B cell (primary cell): Measurements from ENCODE around the gene MGMT. TPM values are rescaled to one million over a fixed set of nuclear protein-coding genes. Genes with fewer than 3 reads are reported as not detected.

Source experiments
- ATAC-seq: fragments of 200-7000 bp; cut with Tn5 transposase; one replicate; pipeline ENCODE4 v1.10.0; 2021; ENCODE audit warnings: low read depth, mild to moderate bottlenecking, moderate number of reproducible peaks, moderate library complexity
- CTCF ChIA-PET: fragments of 350-600 bp; sonication (Branson Sonifier 250); formaldehyde crosslinking; loops from one replicate; lab custom pipeline; 2021; ENCODE audit warnings: antibody characterized with exemption, inconsistent platforms; lab: Charles Lee
- POLR2A ChIA-PET: fragments of 350-600 bp; sonication (Branson Sonifier 250); formaldehyde crosslinking; loops from one replicate; lab custom pipeline; 2021; ENCODE audit warnings: antibody characterized with exemption; lab: Charles Lee
- DNase-seq: peaks from one replicate; pipeline ENCODE4 v3.0.0; 2013
- H2AFZ ChIP-seq: 2 replicates; pipeline ENCODE4 v1.6.1; 2012; ENCODE audit warnings: mild to moderate bottlenecking, low read depth, low read length; ENCODE audit not compliant: insufficient read depth, poor library complexity, severe bottlenecking
- H3K27ac ChIP-seq, 2 donors: 1 replicate in 1 of 2; 2 replicates in 1 of 2; pipeline ENCODE4 v1.5.1; 2012 to 2013; ENCODE audit warnings: low read length in 2 of 2, mild to moderate bottlenecking in 2 of 2, moderate library complexity in 1 of 2
- H3K27me3 ChIP-seq, 4 experiments: fragments of 200-600 bp in 1 of 4; sonication (generic) in 1 of 4; replicated peaks in 1 of 4; 1 replicate in 2 of 4; 2 replicates in 2 of 4; pipeline versions ENCODE4 v1.6.1 to v1.7.0; 2013 to 2016; ENCODE audit warnings: low read length in 3 of 4, mild to moderate bottlenecking in 2 of 4, mixed read lengths in 1 of 4, moderate library complexity in 1 of 4; ENCODE audit not compliant: insufficient read depth in 4 of 4, control insufficient read depth in 3 of 4; ENCODE audit errors: control extremely low read depth in 1 of 4
- H3K36me3 ChIP-seq, 2 experiments: replicated peaks in 1 of 2; 1 replicate in 1 of 2; 2 replicates in 1 of 2; pipeline versions ENCODE4 v1.6.1 to v1.7.1; 2013; ENCODE audit warnings: low read length in 1 of 2; ENCODE audit not compliant: insufficient read depth in 2 of 2, control insufficient read depth in 1 of 2; ENCODE audit errors: control extremely low read depth in 1 of 2, extremely low read depth in 1 of 2
- H3K4me1 ChIP-seq, 2 donors: fragments of 200-600 bp in 1 of 2; sonication (generic) in 1 of 2; 1 replicate in 1 of 2; 2 replicates in 1 of 2; pipeline versions ENCODE4 v1.5.1 to v1.6.1; 2013 to 2017; ENCODE audit warnings: low read length in 2 of 2; ENCODE audit not compliant: control insufficient read depth in 2 of 2, insufficient read depth in 2 of 2
- H3K4me2 ChIP-seq: replicated peaks from 2 replicates; pipeline ENCODE3; 2012; ENCODE audit warnings: mild to moderate bottlenecking, low read depth, low read length; ENCODE audit not compliant: poor library complexity, severe bottlenecking
- H3K4me3 ChIP-seq, 5 experiments: fragments of 200-600 bp in 1 of 5; sonication (generic) in 1 of 5; 1 replicate in 3 of 5; 2 replicates in 2 of 5; pipeline versions ENCODE4 v1.5.1 to v1.7.0; 2011 to 2016; ENCODE audit warnings: low read length in 4 of 5, mild to moderate bottlenecking in 4 of 5, low read depth in 2 of 5, control low read depth in 1 of 5, moderate library complexity in 1 of 5; ENCODE audit not compliant: insufficient read depth in 1 of 5; ENCODE audit errors: control extremely low read depth in 1 of 5, extremely low read depth in 1 of 5
- H3K79me2 ChIP-seq: fragments of 200-600 bp; sonication (generic); one replicate; pipeline ENCODE4 v1.6.0; 2016; ENCODE audit warnings: low read length; ENCODE audit not compliant: control insufficient read depth, insufficient read depth
- H3K9ac ChIP-seq: fragments of 200-600 bp; sonication (generic); 2 replicates; pipeline ENCODE4 v1.6.1; 2017; ENCODE audit warnings: mild to moderate bottlenecking, low read length, moderate library complexity
- H3K9me3 ChIP-seq, 3 donors: one replicate each; pipeline versions ENCODE4 v1.6.1 to v1.7.1; 2013; ENCODE audit warnings: low read length in 2 of 3; ENCODE audit not compliant: control insufficient read depth in 2 of 3, insufficient read depth in 1 of 3; ENCODE audit errors: control extremely low read depth in 1 of 3
- H4K20me1 ChIP-seq: 2 replicates; pipeline ENCODE4 v1.6.0; 2012; ENCODE audit warnings: mild to moderate bottlenecking, low read length; ENCODE audit not compliant: insufficient read depth, control insufficient read depth, poor library complexity, severe bottlenecking
- H3K27ac Mint-ChIP-seq: one replicate; pipeline ENCODE4 v1.8.0; 2021; ENCODE audit warnings: mixed read lengths
- H3K27me3 Mint-ChIP-seq: one replicate; pipeline ENCODE4 v1.8.0; 2021; ENCODE audit warnings: mixed read lengths
- H3K4me1 Mint-ChIP-seq: one replicate; pipeline ENCODE4 v1.8.0; 2021; ENCODE audit warnings: mixed read lengths
- H3K4me3 Mint-ChIP-seq: one replicate; pipeline ENCODE4 v1.8.0; 2021; ENCODE audit warnings: mixed read lengths
- H3K9me3 Mint-ChIP-seq: one replicate; pipeline ENCODE4 v1.8.0; 2022; ENCODE audit warnings: mixed read lengths; ENCODE audit not compliant: insufficient read depth
- CTCF ChIP-seq: fragments of 200-600 bp; IDR thresholded peaks from one replicate; pipeline ENCODE4 v1.8.0; 2022; ENCODE audit warnings: antibody characterized with exemption, mild to moderate bottlenecking
- EZH2 ChIP-seq: IDR thresholded peaks from 2 replicates; pipeline ENCODE4 v1.6.1; 2012; ENCODE audit warnings: borderline replicate concordance, low read depth, mild to moderate bottlenecking, moderate library complexity, low read length; ENCODE audit not compliant: insufficient read depth, poor library complexity, severe bottlenecking
- WGBS: methylation state at CpG from one replicate; pipeline ENCODE4 v1.1.5; 2013; ENCODE audit warnings: missing lambda C conversion rate; ENCODE audit not compliant: insufficient coverage; 5-methylcytosine and 5-hydroxymethylcytosine counted together
- intact Hi-C: fragments of 100-400 bp; cut with micrococcal nuclease; formaldehyde crosslinking; loops from one replicate; pipeline ENCODE4 v1.10.0; 2022
- polyA plus RNA-seq: library from polyadenylated mRNA; depleted of rRNA; stranded (reverse); fragments of >200 nt; gene quantifications from 2 replicates; pipeline ENCODE4 v1.2.3, GENCODE V29; 2012
- total RNA-seq, 2 donors: library from RNA; stranded (reverse); fragments of 120-200 nt in 1 of 2; gene quantifications; 1 replicate in 1 of 2; 2 replicates in 1 of 2; pipeline versions ENCODE4 v1.2.3 to v1.2.4, GENCODE V29; 2013 to 2022

MGMT gene
- total and polyA plus RNA-seq, 2 donors (not counting 1 experiment from before 2014, with no cell fraction given): 16.6 to 87.7 TPM

- no peak overlapping the region for H3K9ac ChIP-seq
- CTCF ChIA-PET: no interaction called here
- Mint-ChIP-seq H3K4me1 (peaks cover 25% of the 10 kb centered on the region), H3K4me3 (no peak overlapping the region), H3K27me3 (no peaks in the 10 kb centered on the region), H3K27ac (no peak overlapping the region), H3K9me3 (peaks cover 1% of the 10 kb centered on the region)
- no peaks in the 10 kb centered on the region for H3K36me3 ChIP-seq
- no peak overlapping the region for H3K4me3 ChIP-seq
- 78% methylated on average over 8 of the region's 8 CpGs for WGBS
- intact Hi-C loops: no loop called here
- no peaks in the 10 kb centered on the region for H3K4me1 ChIP-seq
- no peak overlapping the region for H3K27ac ChIP-seq
- no peaks in the 10 kb centered on the region for H3K27me3 ChIP-seq
- H3K9me3 ChIP-seq: peaks cover 0 to 29% (median 2%) of the 10 kb centered on the region in 3 donors
- POLR2A ChIA-PET: no interaction called here
- H3K4me2 ChIP-seq: no peak overlapping the region
- no peak overlapping the region for H2AFZ ChIP-seq
- DNase-seq: no peak
- peaks cover 55% of the 10 kb centered on the region for H3K79me2 ChIP-seq
- TF ChIP-seq EZH2 (no peak), CTCF (no peak)
- no peak for ATAC-seq
- H4K20me1 ChIP-seq: peaks cover 50% of the 10 kb centered on the region
These were observed 42.8 kb downstream of the MGMT start for GRCh38 chr10:129509835-129510234.

GRCh38 chr10:129511086-129511485 is 44.0 kb downstream of the MGMT start:
- Histone ChIP-seq H2AFZ (no peak overlapping the region), H3K79me2 (peaks cover 53% of the 10 kb centered on the region), H3K9me3 (peaks cover 0 to 28% (median 1%) of the 10 kb centered on the region in 3 donors), H3K4me3 (no peak overlapping the region), H3K9ac (no peak overlapping the region), H3K4me1 (no peaks in the 10 kb centered on the region), H3K27me3 (no peaks in the 10 kb centered on the region), H3K4me2 (no peak overlapping the region), H3K27ac (no peak overlapping the region), H3K36me3 (no peaks in the 10 kb centered on the region), H4K20me1 (peaks cover 43% of the 10 kb centered on the region)
- ChIA-PET POLR2A (no interaction called here), CTCF (no interaction called here)
- no peak for DNase-seq
- H3K27me3 Mint-ChIP-seq: no peaks in the 10 kb centered on the region
- intact Hi-C loops: no loop called here
- WGBS: 85% methylated on average over 13 of the region's 13 CpGs
- TF ChIP-seq CTCF (no peak), EZH2 (no peak)
- no peak overlapping the region for H3K27ac Mint-ChIP-seq
- H3K4me3 Mint-ChIP-seq: no peak overlapping the region
- ATAC-seq: no peak
- H3K9me3 Mint-ChIP-seq: no peaks in the 10 kb centered on the region
- H3K4me1 Mint-ChIP-seq: peaks cover 21% of the 10 kb centered on the region
